MCF 10A (cell line): Measurements from ENCODE around the gene SNTG2. TPM values are rescaled to one million over a fixed set of nuclear protein-coding genes. Genes with fewer than 3 reads are reported as not detected.
A peak's percentile ranks its signal among the peaks of the same experiment; 100 is the strongest.

Experiments used
- BruUV-seq: library from RNA; stranded (reverse); fragments of 400-500 nt; replicated peaks from 2 replicates; lab custom pipeline; 2021; lab: Mats Ljungman, UMichigan
- CTCF ChIA-PET: fragments of 300-600 bp; sonication (Branson Sonifier 250); formaldehyde crosslinking; extraction: SDS; loops from one replicate; lab custom pipeline; 2021; ENCODE audit warnings: antibody characterized with exemption, inconsistent platforms; lab: Yijun Ruan, JAX
- POLR2A ChIA-PET: fragments of 300-600, 350-650 bp; sonication (Branson Sonifier 250); formaldehyde crosslinking; extraction: SDS; loops from one replicate; lab custom pipeline; 2020; ENCODE audit warnings: antibody characterized with exemption, inconsistent platforms; lab: Yijun Ruan, JAX
- DNase-seq: peaks from one replicate; pipeline ENCODE4 v3.0.0-alpha.2; 2018; ENCODE audit not compliant: unreplicated experiment
- H3K27ac Mint-ChIP-seq: one replicate; pipeline ENCODE4 v1.8.0; 2022; ENCODE audit warnings: mild to moderate bottlenecking, low read depth, mixed read lengths; ENCODE audit not compliant: unreplicated experiment
- H3K27me3 Mint-ChIP-seq: one replicate; pipeline ENCODE4 v1.8.0; 2022; ENCODE audit warnings: mixed read lengths; ENCODE audit not compliant: insufficient read depth, unreplicated experiment
- H3K36me3 Mint-ChIP-seq: one replicate; pipeline ENCODE4 v1.8.0; 2022; ENCODE audit warnings: mild to moderate bottlenecking, moderate library complexity, mixed read lengths; ENCODE audit not compliant: insufficient read depth, unreplicated experiment
- H3K4me1 Mint-ChIP-seq: one replicate; pipeline ENCODE4 v1.8.0; 2022; ENCODE audit warnings: mixed read lengths; ENCODE audit not compliant: insufficient read depth, unreplicated experiment
- H3K4me3 Mint-ChIP-seq: one replicate; pipeline ENCODE4 v1.8.0; 2022; ENCODE audit warnings: mild to moderate bottlenecking, moderate library complexity, mixed read lengths; ENCODE audit not compliant: unreplicated experiment
- H3K9me3 Mint-ChIP-seq: one replicate; pipeline ENCODE4 v1.8.0; 2022; ENCODE audit warnings: mixed read lengths; ENCODE audit not compliant: unreplicated experiment
- intact Hi-C: fragments of 100-400 bp; cut with micrococcal nuclease; formaldehyde crosslinking; loops from 2 replicates; pipeline ENCODE4 v1.14.1; 2022
- total RNA-seq: library from RNA; stranded (reverse); gene quantifications from 2 replicates; pipeline ENCODE4 v1.2.3, GENCODE V29; 2022
- TF ChIP-seq, protein P1 (sequence below): fragments of 200-600 bp; IDR thresholded peaks from one replicate; pipeline ENCODE4 v1.8.0; 2022; ENCODE audit warnings: antibody characterized with exemption, mild to moderate bottlenecking; ENCODE audit not compliant: unreplicated experiment

Gene SNTG2
- total RNA-seq, 1 experiment from 2014 or later = not detected

- DNase-seq = no peak
- intact Hi-C loops = no loop called here
- POLR2A ChIA-PET = no interaction called here
- Mint-ChIP-seq H3K27ac (peak overlapping the region; percentile 77), H3K4me3 (no peak overlapping the region), H3K36me3 (no peaks in the 10 kb centered on the region), H3K9me3 (peaks cover 9% of the 10 kb centered on the region), H3K27me3 (no peaks in the 10 kb centered on the region), H3K4me1 (no peaks in the 10 kb centered on the region)
- no TSS peak for BruUV-seq
- CTCF ChIA-PET = no interaction called here
- TF ChIP-seq, protein P1, sequence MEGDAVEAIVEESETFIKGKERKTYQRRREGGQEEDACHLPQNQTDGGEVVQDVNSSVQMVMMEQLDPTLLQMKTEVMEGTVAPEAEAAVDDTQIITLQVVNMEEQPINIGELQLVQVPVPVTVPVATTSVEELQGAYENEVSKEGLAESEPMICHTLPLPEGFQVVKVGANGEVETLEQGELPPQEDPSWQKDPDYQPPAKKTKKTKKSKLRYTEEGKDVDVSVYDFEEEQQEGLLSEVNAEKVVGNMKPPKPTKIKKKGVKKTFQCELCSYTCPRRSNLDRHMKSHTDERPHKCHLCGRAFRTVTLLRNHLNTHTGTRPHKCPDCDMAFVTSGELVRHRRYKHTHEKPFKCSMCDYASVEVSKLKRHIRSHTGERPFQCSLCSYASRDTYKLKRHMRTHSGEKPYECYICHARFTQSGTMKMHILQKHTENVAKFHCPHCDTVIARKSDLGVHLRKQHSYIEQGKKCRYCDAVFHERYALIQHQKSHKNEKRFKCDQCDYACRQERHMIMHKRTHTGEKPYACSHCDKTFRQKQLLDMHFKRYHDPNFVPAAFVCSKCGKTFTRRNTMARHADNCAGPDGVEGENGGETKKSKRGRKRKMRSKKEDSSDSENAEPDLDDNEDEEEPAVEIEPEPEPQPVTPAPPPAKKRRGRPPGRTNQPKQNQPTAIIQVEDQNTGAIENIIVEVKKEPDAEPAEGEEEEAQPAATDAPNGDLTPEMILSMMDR = no peak
These were observed 212.3 kb downstream of the SNTG2 start for GRCh38 chr2:1162768-1163584.

GRCh38 chr2:1166976-1167375, 216.3 kb downstream of the SNTG2 start:
- no peaks in the 10 kb centered on the region for H3K27me3 Mint-ChIP-seq
- BruUV-seq = no TSS peak
- TF ChIP-seq, protein P1 = no peak
- no peaks in the 10 kb centered on the region for H3K36me3 Mint-ChIP-seq
- no peak overlapping the region for H3K27ac Mint-ChIP-seq
- ChIA-PET CTCF (no interaction called here), POLR2A (no interaction called here)
- intact Hi-C loops = no loop called here
- DNase-seq = no peak
- H3K4me3 Mint-ChIP-seq = no peak overlapping the region
- peaks cover 9% of the 10 kb centered on the region for H3K9me3 Mint-ChIP-seq
- H3K4me1 Mint-ChIP-seq = peaks cover 9% of the 10 kb centered on the region

GRCh38 chr2:1168846-1169245, 218.2 kb downstream of the SNTG2 start:
- no TSS peak for BruUV-seq
- intact Hi-C loops = no loop called here
- ChIA-PET POLR2A (no interaction called here), CTCF (interaction anchor here (0.6 kb wide), 1 partner anchor 143 kb away, joined by 3 read pairs; no protein-coding TSS in a partner anchor)
- Mint-ChIP-seq H3K27me3 (no peaks in the 10 kb centered on the region), H3K9me3 (no peaks in the 10 kb centered on the region), H3K36me3 (no peaks in the 10 kb centered on the region), H3K4me1 (peaks cover 9% of the 10 kb centered on the region), H3K4me3 (no peak overlapping the region), H3K27ac (no peak overlapping the region)
- TF ChIP-seq, protein P1 = no peak
- no peak for DNase-seq

DNA sequence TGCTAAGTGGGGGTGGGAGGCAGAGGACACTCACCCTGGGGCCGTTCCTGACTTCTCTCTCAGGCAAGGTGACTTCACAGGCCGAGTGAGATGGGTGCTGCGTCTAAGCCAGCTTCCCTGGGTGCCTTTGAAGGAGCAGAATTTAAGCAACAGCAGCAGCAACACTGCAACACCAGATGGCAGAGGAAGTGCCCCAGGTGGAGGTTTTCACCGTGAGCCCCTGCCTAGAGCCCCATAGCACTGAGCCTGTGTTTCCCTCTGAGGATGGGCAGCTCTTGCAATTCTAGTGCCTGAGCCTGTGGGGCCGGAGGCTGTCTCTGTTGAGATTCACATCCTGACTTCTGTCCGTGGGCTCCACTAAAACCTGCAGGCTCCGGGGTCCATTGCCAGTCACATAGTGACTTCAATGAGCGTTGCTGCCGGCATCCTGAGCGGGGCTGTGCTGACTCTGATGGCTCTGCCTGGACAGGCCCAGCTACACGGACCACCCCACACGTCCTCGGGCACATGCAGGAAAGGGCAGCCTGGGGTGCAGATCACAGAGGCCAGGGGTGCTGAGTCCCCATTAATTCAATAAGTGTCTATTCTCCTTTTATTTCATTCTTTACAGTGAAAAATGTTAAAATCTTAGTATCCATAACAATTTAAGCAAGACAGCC, 218.8 kb downstream of the SNTG2 start:
- CTCF ChIA-PET = no interaction called here
- no TSS peak for BruUV-seq
- TF ChIP-seq, protein P1 = no peak
- POLR2A ChIA-PET = no interaction called here
- DNase-seq = no peak
- Mint-ChIP-seq H3K36me3 (no peaks in the 10 kb centered on the region), H3K4me1 (peaks cover 9% of the 10 kb centered on the region), H3K27ac (no peak overlapping the region), H3K27me3 (no peaks in the 10 kb centered on the region), H3K4me3 (no peak overlapping the region), H3K9me3 (no peaks in the 10 kb centered on the region)
- intact Hi-C loops = no loop called here
